Liver (tissue), 3 donors: ENCODE data around the gene RAB4A.
"Not testable (repeated sequence)": the region's sequence is repeated elsewhere in the genome, so short reads cannot be mapped to it uniquely, and the experiment has no call there.

ENCODE experiments used
- CTCF ChIP-seq: fragments of 150-350 bp; IDR thresholded peaks from 2 replicates; pipeline ENCODE4 v1.5.1; 2017; ENCODE audit warnings: improper control_type of control experiment, low read depth, low read length; ENCODE audit not compliant: missing input control
- EGR1 ChIP-seq, 2 donors: IDR thresholded peaks; 2 replicates each; pipeline ENCODE4 v1.6.1; 2016 to 2018; ENCODE audit warnings: antibody characterized with exemption in 2 of 2, low read depth in 2 of 2
- GABPA ChIP-seq, 2 donors: IDR thresholded peaks in 1 of 2; conservative IDR thresholded peaks in 1 of 2; 2 replicates each; pipeline ENCODE4 v1.6.1; 2016; ENCODE audit warnings: antibody characterized with exemption in 2 of 2, mild to moderate bottlenecking in 1 of 2, moderate library complexity in 1 of 2
- RAD21 ChIP-seq, 2 donors: IDR thresholded peaks; 2 replicates each; pipeline ENCODE4 v1.6.1; 2016; ENCODE audit warnings: antibody characterized with exemption in 2 of 2, mild to moderate bottlenecking in 2 of 2
- REST ChIP-seq: IDR thresholded peaks from 2 replicates; pipeline ENCODE4 v1.6.1; 2016; ENCODE audit warnings: antibody characterized with exemption, mild to moderate bottlenecking
- RXRA ChIP-seq, 2 donors: IDR thresholded peaks; 2 replicates each; pipeline ENCODE4 v1.6.1; 2017 to 2018; ENCODE audit warnings: antibody characterized with exemption in 2 of 2, mild to moderate bottlenecking in 1 of 2
- SP1 ChIP-seq: IDR thresholded peaks from 2 replicates; pipeline ENCODE4 v1.6.1; 2018; ENCODE audit warnings: antibody characterized with exemption, mild to moderate bottlenecking
- YY1 ChIP-seq: IDR thresholded peaks from 2 replicates; pipeline ENCODE4 v1.6.1; 2016; ENCODE audit warnings: antibody characterized with exemption, mild to moderate bottlenecking
- ZBTB33 ChIP-seq: IDR thresholded peaks from 2 replicates; pipeline ENCODE4 v1.6.1; 2016; ENCODE audit warnings: antibody characterized with exemption
- donor health status: healthy.
- donor health status: healthy.

- TF ChIP-seq CTCF; REST; RAD21 (IDR thresholded peaks at IDR 0.05); SP1; EGR1 (IDR thresholded peaks at IDR 0.05; ENCODE audit: low read depth in 2 of 2); RXRA (IDR thresholded peaks at IDR 0.05); GABPA (IDR thresholded peaks at IDR 0.05 in 1 of 2, conservative IDR thresholded peaks at IDR 0.05 in 1 of 2); YY1; ZBTB33: not testable (repeated sequence)
These were observed 20.8 kb downstream of the RAB4A start for GRCh38 chr1:229291686-229292085.
